Right ventricle myocardium superior (tissue), 1 donor: ENCODE data around the gene CNTN5. TPM values are rescaled to one million over a fixed set of nuclear protein-coding genes. Genes with fewer than 3 reads are reported as not detected.
A peak's percentile ranks its signal among the peaks of the same experiment; 100 is the strongest.

Experiments used
- ATAC-seq: fragments of 200-7000 bp; cut with Tn5 transposase; one replicate; pipeline ENCODE4 v1.9.1; 2020; ENCODE audit warnings: mild to moderate bottlenecking; ENCODE audit not compliant: poor library complexity
- DNase-seq: peaks from one replicate; pipeline ENCODE4 v3.0.0-alpha.2; 2020
- intact Hi-C: fragments of 100-400 bp; cut with DNase I; formaldehyde crosslinking; loops from one replicate; pipeline ENCODE4 v1.11.2; 2022
- total RNA-seq: library from RNA; stranded (reverse); fragmentation: NEBNext Ultra II Directional; extraction: Animal tissue kit (Norgen Biotek cat#: 25700); gene quantifications from one replicate; pipeline ENCODE4 v1.2.1, GENCODE V29; 2021
- donor health status: DM: no; HTN: yes; CAD: no; lungs with severe emphysema.

The CNTN5 gene
- total RNA-seq, 1 donor from 2014 or later = not detected

DNA sequence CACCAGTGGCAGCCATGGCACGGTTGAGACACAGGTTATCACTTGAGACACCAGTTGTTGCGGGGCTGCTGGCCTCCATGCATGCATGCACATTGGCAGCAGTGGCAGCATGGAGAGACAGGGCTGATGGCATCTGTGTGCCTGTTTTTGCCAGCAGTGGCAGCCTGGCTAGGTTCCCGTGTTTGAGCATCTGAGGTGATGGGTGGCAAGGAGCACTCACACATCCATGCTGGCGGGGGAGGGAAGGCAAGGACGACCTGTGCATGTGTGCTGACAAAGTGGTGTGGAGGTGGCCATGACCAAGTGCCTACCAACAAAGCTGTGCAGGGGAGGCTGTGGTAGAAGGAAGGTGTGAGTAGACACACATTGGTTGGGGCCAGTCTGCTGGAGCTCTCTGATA, 133.5 kb downstream of the CNTN5 start:
- DNase-seq (no peak), ATAC-seq (no peak)
- intact Hi-C loops = no loop called here

DNA sequence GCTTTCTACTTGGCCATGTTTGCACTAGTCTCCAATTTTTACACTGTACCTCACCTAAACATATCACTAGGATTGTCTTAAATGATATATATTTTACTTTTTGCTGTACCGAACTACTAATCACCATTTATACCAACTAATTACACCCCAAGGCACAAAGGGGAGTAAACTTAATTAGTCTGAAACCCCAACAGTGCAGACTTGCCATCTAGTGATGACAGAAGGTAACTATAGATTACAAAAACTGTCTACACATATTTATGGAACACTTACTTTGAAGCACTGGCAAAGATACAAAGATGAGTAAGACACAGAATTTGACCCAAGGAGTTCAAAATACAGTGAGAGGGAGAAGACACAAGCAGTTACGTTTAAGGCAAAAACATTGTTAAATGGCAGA, 139.7 kb downstream of the CNTN5 start:
- DNase-seq = no peak
- ATAC-seq = no peak
- intact Hi-C loops = no loop called here

DNA sequence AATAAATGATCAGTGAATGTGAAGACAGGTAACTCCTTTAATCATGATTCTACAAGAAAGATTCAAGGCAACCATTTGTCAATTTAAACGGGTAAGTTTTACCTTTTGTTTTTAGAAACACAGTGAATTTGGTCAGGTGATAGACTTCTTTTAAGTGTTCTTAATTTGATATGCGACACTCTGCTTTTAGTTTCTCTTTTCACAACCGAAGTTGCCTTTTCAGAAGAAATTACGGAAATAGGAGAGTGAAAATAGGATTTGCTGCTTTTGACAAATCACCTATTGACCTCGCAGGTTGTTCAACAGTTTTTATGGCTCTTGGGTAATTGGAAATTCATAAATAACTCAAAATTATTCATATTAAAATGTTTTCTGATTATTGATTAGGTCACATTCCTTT, 142.1 kb downstream of the CNTN5 start:
- intact Hi-C loops = no loop called here
- ATAC-seq (no peak), DNase-seq (no peak)

DNA sequence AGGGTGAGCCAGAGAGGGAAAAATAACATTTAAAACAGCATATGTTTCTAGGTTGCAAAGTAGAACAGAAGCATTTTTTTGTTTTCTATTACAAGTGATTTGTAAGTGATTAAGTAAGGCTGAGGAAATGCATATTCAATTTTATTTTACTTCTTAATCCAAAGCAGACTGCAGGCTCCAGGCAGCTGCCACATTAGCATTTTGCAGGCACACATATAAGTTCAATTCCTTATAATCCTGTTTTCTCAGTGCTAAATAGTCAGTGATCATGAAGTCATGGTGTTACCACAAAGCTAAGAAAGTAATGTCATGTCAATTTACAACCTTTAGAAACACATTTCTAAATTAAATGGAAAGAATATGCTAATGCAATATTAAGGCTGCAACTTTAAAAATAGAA, 149.8 kb downstream of the CNTN5 start:
- no peak for ATAC-seq
- intact Hi-C loops = no loop called here
- DNase-seq = no peak

DNA sequence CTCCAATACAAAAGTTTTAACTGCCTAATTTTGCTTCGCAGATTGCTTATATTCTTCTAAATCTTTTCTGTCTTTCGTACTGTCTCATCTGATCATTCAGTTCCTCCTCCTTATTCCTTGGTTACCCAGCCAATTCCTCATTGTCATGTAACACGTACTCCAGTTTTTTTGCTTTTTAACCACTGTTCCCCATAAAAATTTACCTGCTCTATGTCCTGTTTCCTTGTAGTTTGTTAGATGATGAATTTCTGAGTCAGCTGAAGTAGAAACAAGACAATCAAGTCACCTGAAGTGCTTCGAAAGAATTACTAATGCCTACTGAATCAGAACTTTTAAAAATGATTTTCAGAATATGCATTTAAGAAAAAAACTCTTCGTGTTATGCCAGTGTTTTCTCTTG, 150.6 kb downstream of the CNTN5 start:
- no peak for ATAC-seq
- intact Hi-C loops = no loop called here
- no peak for DNase-seq

DNA sequence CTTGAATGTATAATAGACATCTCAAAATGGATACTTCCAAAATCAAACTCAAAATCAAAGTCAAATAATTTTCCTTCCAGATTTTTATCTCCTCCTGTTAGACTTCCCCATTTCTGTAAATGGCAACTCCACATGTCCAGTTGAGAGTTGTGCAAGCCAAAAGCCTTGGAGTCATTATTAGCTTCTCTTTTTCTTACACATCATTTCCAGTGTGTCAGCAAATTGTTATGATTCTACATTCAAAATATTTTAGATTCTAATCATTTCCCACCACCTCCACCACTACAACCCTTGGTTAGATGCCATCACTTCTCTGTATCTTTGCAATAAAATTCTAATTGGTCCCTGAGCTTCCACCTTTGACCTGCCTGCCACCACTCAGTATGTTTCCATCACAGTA, 155.7 kb downstream of the CNTN5 start:
- intact Hi-C loops = no loop called here
- ATAC-seq = no peak
- no peak for DNase-seq

DNA sequence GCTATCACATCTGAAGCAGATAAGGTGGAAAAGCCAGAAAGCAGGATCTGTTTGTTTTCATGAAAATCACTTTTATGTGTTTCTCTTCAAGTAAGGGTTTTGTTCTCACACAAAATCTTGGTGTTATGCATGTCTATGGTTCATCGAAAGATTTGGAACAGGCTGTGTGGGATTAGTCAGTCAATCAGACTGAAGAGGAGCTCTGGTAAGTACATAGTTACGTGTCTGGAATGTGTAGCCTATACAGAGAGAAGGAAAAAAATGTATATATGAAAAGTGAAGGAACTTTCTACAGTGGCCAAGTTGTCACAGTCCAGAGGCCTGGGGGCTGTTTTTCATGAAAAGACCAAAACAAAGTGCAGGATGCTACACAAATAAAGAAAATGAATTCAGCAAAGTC, 156.7 kb downstream of the CNTN5 start:
- ATAC-seq = no peak

DNA sequence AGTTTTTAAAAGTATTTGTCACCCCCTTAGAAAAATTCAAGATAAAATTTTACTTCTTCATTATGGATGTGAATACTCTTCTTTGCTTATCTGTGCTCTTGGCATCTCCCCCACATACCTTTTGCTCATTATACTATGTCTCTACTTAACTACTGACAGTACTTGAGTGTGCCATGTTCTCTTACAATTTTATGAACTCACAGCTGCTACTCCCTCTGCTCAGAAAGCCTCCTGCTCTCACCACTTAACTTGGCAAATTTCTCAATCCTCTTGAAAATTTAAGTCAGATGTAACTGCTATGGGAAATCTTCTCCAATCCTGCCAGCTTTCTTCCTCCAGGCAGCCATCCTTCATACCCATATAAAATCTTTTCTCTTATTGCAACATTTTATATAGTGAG, 163.4 kb downstream of the CNTN5 start:
- no peak for DNase-seq
- intact Hi-C loops = no loop called here
- no peak for ATAC-seq

More for the DNA sequence above, 156.7 kb downstream of the CNTN5 start:
- no peak for DNase-seq
- intact Hi-C loops = no loop called here

DNA sequence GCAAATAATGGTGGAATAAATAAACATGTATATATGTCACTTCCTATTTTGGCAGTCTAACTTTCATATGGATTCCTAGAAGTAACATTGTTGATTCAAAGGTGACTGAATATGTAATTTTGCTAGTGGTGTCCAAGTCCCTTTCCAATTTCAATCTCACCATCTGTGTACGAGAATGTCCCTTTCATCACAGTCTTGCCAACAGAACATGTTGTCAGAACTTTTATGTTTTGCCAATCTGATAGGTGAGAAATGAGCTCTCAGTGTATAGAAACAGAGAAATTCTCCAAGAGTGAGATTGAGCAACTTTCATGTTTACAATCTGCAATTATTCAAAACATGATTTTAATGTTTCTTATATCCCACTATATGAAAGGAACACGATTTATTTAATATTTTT, 167.5 kb downstream of the CNTN5 start:
- ATAC-seq (no peak), DNase-seq (no peak)
- intact Hi-C loops = no loop called here

DNA sequence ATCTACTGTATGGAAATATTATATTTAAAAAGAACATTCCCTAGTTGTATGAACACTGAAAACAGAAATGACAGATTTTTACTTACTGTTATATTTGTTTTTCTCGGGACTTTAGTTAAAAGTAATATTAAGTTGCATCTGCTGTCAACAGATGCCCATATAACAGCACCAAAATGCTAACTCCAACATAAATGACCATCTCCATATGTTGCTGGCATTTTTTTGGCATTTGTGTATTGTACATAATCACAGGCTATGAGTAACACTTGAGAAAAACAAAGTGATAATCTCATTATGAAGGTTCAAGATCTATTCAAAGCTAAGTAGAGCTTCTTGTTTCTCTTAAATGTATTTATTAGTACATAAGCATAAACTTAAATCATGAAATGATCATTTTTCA, 172.0 kb downstream of the CNTN5 start:
- DNase-seq (no peak), ATAC-seq (no peak)
- intact Hi-C loops = no loop called here

DNA sequence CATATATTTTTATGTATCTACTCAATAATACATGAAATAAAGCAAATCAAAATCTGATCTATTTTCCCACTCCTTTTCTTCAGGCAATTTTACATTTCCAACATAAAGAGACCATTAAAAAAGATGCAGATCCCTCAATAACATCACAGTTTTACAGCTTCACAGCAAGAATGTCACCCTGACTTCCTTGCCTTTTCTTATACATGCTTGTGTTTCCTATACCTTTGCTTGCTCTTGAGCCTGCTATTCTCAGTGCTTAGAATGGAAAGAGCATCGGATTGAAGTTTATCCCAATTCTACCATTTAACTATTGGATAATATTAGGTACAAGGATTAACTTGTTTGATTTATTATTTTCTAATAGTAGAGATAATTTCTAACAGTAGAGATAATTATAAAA, 176.7 kb downstream of the CNTN5 start:
- ATAC-seq = no peak
- no peak for DNase-seq
- intact Hi-C loops = no loop called here

DNA sequence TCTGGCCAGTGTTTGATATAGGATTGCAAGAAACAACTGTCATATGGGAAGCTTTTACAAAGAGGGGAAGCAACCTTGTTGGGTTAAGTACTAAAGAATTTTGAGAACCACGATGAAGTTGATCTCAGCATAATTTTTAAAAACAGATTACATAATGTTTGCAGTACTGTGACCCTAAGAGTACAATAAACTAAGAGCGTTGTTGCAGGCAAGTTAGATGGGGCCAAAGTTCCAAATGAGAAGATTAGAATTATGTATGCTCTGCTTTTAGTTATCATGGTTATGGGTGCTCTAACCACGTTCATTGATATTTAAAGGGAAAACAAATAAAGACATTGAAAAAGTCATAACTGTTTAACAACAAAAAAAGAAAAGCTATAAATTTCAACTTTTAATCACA, 177.5 kb downstream of the CNTN5 start:
- ATAC-seq (no peak), DNase-seq (no peak)
- intact Hi-C loops = no loop called here

DNA sequence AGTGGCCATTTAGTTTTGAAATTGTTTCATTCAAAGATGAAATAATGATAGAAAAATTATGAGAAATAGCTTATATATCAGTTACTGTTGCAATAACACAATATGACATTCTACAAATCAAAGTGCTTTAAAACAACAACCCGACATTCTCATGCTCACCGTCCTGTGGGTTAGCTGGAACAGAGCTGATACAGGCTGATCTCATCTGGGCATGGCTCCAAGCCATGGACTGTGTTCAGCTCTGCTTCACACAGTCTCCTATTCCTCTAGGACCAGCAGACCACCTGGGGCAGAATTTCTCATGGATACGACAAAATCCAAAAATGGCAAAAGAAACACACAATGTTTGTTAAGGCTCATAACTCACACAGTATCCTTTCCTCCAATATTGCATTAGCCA, 178.6 kb downstream of the CNTN5 start:
- intact Hi-C loops = no loop called here
- ATAC-seq = peak; percentile 53

DNA sequence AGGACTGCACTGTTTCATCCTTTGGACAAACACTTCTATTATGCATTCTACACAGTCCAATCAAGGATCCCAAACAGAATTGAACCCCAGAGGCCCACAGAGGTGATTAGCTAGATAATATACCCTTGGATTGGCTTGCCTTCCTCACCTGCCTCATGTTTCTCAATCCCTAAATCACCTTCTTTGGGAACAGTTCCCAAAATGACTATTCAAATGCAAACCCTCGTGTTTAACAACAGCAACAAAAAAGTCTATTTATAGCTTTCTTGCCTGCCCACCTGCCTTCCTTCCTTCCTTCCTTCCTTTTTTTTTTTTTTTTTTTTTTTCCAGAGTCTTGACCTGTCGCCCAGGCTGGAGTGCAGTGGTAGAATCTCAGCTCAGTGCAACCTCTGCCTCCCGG, 180.0 kb downstream of the CNTN5 start:
- intact Hi-C loops = no loop called here
- ATAC-seq (no peak), DNase-seq (no peak)

More for the DNA sequence above, 178.6 kb downstream of the CNTN5 start:
- DNase-seq = peak; percentile 38

DNA sequence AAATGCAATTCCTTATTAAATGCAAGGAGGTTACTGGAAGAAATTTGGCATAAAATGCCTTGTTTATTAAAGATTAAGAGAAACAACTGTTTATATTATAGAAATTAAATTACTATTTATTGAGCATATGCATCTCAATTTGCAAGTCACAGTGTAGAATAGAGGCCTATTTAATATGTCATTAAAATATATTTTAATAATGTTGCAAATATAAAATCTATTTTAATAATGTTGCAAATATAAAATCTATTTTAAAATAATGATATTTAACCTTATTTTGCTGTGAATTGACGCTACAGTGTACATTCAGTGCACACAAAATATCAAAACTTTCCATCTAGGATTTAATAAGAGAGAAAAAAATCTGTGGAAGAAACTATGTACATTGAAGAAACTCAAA, 188.1 kb downstream of the CNTN5 start:
- ATAC-seq (no peak), DNase-seq (no peak)
- intact Hi-C loops = no loop called here

DNA sequence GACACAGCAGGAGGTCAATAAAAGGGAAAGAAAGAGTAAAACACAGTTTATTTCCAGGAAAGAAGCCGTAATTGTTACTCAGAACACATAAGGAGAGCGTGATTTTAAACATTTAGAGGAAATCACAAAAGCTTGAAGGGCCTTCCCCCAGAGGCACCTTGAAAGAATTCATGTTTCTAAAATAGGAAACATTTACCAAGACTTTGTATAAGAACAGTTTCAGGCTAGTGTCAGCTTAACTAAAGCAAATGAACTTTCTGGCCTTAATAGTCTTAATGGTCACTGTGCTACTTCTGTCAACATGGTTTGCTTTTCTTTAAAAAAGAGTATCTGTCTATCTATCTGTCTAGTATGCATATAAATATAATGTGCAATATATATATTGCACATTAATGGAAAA, 208.8 kb downstream of the CNTN5 start:
- no peak for ATAC-seq

DNA sequence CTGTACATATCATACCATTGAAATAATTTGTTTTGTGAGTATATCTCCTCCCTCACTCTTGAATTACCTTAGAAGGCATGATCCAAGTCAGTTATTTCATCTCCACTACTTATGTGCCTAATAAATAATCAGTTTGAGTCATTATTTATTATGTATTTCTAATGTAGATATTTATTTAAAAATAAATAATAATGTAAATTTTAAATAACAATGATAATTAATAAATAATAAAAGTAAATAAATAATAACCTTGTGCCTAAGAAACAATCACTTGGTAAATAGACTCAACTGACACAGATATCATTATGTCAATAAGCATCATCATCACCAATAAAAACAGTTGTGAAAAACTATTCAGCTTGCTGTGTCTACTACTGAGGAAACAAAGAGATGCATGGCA, 213.8 kb downstream of the CNTN5 start:
- DNase-seq = no peak
- intact Hi-C loops = no loop called here
- no peak for ATAC-seq

More for the DNA sequence above, 208.8 kb downstream of the CNTN5 start:
- intact Hi-C loops = no loop called here
- no peak for DNase-seq

DNA sequence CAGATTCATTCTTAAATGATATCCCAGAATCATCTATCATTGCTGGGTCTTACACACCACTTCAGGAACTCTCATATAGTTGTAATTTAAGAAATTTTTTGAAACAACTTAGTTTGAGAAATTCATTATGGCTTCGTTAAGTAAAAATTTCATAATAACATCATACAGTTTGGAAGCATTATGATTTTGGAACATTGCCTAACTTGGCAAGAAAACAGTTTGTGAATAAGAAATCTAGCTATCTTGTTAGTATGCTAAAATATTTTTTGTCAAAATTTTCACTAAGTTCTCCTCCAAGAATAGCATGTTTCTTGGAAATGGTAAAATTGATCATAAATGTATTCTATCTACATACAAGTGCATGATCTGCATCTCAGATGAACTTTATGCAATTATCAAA, 217.7 kb downstream of the CNTN5 start:
- intact Hi-C loops = no loop called here

DNA sequence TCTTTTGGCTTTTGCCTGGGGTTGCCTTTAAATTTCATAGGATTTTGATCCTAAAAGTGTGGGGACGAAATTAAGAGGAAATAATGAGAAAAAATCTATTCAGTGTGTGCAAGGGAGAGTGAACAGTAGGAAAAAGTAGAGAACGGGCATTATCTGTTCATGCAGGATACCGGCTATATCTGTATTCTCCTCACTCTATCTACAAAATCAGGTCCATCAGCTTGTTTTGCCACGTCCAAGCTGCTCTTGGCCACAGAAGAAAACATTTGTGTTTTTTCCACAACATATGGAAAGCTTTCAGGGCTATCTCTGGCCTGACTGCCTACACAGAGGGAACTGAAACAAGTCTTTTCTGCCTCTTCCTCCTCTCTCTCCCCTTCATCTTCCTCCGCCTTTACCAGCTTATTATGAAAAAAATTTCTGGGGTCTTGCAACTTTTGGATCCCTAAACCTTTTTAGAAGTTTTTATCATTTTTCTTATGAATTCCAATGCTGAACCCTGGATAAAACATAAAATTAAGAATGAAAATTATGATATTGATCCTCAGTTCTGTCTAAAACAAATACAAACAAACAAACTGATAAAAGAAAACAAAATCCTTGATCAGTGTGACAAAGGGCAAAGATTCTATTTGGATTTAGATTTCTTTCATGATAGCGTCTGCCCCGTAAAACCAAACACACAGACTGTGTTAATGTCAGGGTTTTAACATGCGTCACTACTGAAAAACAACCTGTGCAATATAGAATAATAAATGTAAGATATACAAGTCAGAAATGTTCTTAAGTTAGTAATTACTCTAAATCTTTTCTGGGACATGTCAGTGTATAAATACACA, 219.7 kb downstream of the CNTN5 start:
- DNase-seq (no peak), ATAC-seq (no peak)
- intact Hi-C loops = no loop called here

More for the DNA sequence above, 217.7 kb downstream of the CNTN5 start:
- DNase-seq (no peak), ATAC-seq (no peak)

DNA sequence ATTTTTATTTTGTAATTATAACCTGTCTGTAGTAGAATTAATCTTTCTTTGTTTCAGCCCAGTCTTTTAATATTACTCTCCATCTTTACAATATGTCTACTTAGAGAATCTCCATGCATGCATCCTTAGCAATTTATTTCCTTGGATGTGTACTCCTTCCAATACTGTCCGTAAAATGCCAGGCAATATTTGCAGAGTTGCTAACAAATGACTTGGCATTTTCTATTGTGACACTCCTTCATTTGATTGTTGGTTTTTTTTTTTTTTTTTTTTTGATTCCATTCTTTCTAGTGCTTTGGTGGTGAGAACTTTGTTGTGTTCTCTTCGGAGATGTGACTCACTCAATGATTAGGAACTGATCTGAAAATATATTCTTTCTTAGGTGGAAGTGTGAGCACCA, 220.3 kb downstream of the CNTN5 start:
- intact Hi-C loops = no loop called here
- no peak for ATAC-seq

DNA sequence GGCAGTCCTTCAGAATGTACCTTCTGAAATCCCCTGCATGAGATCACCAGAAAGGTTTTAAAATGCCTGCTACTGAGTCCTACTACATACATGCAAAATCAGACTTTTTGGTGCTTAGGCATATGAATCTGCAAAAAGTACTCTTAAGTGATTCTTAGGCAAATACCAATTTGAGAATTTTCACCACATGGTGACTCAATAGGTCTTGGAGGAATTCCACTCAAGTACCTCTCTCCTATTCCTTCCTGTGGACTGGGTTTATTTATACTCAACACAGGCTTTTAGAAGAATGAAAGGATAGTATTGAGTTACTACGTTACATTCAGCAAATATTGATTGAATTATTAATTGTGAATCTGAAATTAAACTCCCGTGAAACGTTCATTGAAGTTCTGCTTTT, 223.9 kb downstream of the CNTN5 start:
- intact Hi-C loops = no loop called here
- ATAC-seq (no peak), DNase-seq (no peak)

More for the DNA sequence above, 220.3 kb downstream of the CNTN5 start:
- no peak for DNase-seq
